Endothelial cell of umbilical vein (primary cell): ENCODE data around the gene RANBP3L.

Experiments used
- EZH2 ChIP-seq: IDR thresholded peaks from 2 replicates; pipeline ENCODE4 v1.6.1; 2012; ENCODE audit warnings: borderline replicate concordance, low read depth, mild to moderate bottlenecking, moderate library complexity, low read length, inconsistent platforms; ENCODE audit not compliant: severe bottlenecking
- FOS ChIP-seq: IDR thresholded peaks from 2 replicates; pipeline ENCODE4 v1.6.1; 2011; ENCODE audit warnings: mild to moderate bottlenecking, low read length, moderate library complexity, borderline replicate concordance; ENCODE audit not compliant: insufficient read depth
- GATA2 ChIP-seq: IDR thresholded peaks from 2 replicates; pipeline ENCODE4 v1.7.0; 2011; ENCODE audit warnings: low read depth, mild to moderate bottlenecking, moderate library complexity, mixed read lengths, low read length; ENCODE audit not compliant: insufficient read length, insufficient read depth
- JUN ChIP-seq: IDR thresholded peaks from 2 replicates; pipeline ENCODE4 v1.6.1; 2011; ENCODE audit warnings: borderline replicate concordance, low read depth; ENCODE audit not compliant: insufficient read length, insufficient read depth
- MYC ChIP-seq: IDR thresholded peaks from one replicate; pipeline ENCODE4 v1.6.1; 2011; ENCODE audit warnings: mild to moderate bottlenecking, low read depth, low read length
- POLR2A ChIP-seq: IDR thresholded peaks from 2 replicates; pipeline ENCODE4 v1.6.1; 2012; ENCODE audit warnings: low read depth, mild to moderate bottlenecking, control low read depth, low read length
- POLR2AphosphoS5 ChIP-seq: IDR thresholded peaks from 2 replicates; pipeline ENCODE4 v1.6.1; 2012; ENCODE audit warnings: low read depth, mild to moderate bottlenecking, control low read depth, low read length, moderate library complexity; ENCODE audit not compliant: insufficient read depth
- TF ChIP-seq, protein P1 (sequence below), 2 donors: IDR thresholded peaks; 1 replicate in 1 of 2; 2 replicates in 1 of 2; pipeline ENCODE4 v1.5.1; 2011; ENCODE audit warnings: low read length in 2 of 2, mild to moderate bottlenecking in 2 of 2, moderate library complexity in 2 of 2, control low read depth in 1 of 2, inconsistent platforms in 1 of 2, low read depth in 1 of 2; ENCODE audit not compliant: insufficient read depth in 1 of 2; ENCODE audit errors: extremely low read depth in 1 of 2
- TF ChIP-seq, protein P2 (sequence below): IDR thresholded peaks from 2 replicates; pipeline ENCODE4 v1.6.1; 2011; ENCODE audit not compliant: insufficient read depth, insufficient read length

DNA sequence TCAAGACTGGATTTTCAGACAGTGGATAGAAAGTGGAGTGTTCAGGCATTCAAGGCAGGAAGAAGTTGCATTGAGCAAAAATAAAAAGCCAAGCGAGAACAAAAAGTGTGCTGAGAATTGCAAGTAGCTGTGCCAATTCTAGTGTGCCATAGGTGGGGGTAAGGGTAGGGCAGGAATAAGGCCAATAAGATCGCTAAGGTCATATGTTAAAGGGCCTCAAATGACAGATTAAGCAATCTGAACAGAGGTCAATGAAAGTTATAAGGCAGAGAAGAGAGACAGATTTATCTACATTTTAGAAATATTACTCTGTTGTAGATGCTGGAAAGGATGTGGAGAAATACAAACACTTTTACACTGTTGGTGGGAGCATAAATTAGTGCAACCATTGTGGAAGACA lies 96.4 kb downstream of the RANBP3L start:
- TF ChIP-seq, protein P1, sequence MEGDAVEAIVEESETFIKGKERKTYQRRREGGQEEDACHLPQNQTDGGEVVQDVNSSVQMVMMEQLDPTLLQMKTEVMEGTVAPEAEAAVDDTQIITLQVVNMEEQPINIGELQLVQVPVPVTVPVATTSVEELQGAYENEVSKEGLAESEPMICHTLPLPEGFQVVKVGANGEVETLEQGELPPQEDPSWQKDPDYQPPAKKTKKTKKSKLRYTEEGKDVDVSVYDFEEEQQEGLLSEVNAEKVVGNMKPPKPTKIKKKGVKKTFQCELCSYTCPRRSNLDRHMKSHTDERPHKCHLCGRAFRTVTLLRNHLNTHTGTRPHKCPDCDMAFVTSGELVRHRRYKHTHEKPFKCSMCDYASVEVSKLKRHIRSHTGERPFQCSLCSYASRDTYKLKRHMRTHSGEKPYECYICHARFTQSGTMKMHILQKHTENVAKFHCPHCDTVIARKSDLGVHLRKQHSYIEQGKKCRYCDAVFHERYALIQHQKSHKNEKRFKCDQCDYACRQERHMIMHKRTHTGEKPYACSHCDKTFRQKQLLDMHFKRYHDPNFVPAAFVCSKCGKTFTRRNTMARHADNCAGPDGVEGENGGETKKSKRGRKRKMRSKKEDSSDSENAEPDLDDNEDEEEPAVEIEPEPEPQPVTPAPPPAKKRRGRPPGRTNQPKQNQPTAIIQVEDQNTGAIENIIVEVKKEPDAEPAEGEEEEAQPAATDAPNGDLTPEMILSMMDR (IDR thresholded peaks at IDR 0.05; ENCODE audit: extremely low read depth in 1 of 2, insufficient read depth in 1 of 2, low read depth in 1 of 2, low read length in 2 of 2): no peak
- TF ChIP-seq POLR2AphosphoS5 (no peak), EZH2 (no peak), JUN (no peak), POLR2A (no peak), MYC (no peak), GATA2 (no peak), FOS (no peak)
- TF ChIP-seq, protein P2, sequence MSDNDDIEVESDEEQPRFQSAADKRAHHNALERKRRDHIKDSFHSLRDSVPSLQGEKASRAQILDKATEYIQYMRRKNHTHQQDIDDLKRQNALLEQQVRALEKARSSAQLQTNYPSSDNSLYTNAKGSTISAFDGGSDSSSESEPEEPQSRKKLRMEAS: no peak
